ENCODE measurements around the gene NOXO1. TPM values are rescaled to one million over a fixed set of nuclear protein-coding genes. Genes with fewer than 3 reads are reported as not detected.

NOXO1 gene
- total and polyA plus RNA-seq, 4 donors, result 0.28 to 7.3 (median 3.2) TPM

GRCh38 chr16:1950559-1950958 lies 30.7 kb downstream of the NOXO1 start:
- Histone ChIP-seq H3K4me1 (ENCODE audit: control insufficient read depth in 5 of 5, insufficient read depth in 5 of 5, low read length in 5 of 5) (no peaks in the 10 kb centered on the region), H3K36me3 (ENCODE audit: control insufficient read depth in 4 of 4, insufficient read depth in 4 of 4, low read length in 4 of 4) (no peaks in the 10 kb centered on the region), H3K9ac (ENCODE audit: insufficient read depth in 1 of 2, low read length in 2 of 2) (no peak overlapping the region), H3K9me3 (ENCODE audit: control insufficient read depth in 4 of 4, insufficient read depth in 3 of 4, low read length in 3 of 4) (no peaks in the 10 kb centered on the region), H3K27ac (ENCODE audit: low read depth in 1 of 2, low read length in 1 of 2) (peak overlapping the region in 1 of 2 donors; percentile 74), H3K27me3 (ENCODE audit: control insufficient read depth in 3 of 3, insufficient read depth in 3 of 3, low read length in 2 of 3) (no peaks in the 10 kb centered on the region), H3K4me3 (no peak overlapping the region)
- no peak for DNase-seq
- no peak for TF ChIP-seq CTCF (IDR thresholded peaks at IDR 0.05; ENCODE audit: control extremely low read depth, extremely low read depth)
- WGBS, 2 donors, result 86 to 90% methylated on average over 19 of the region's 19 CpGs
- ATAC-seq (ENCODE audit: insufficient read depth, low FRiP score), result no peak

GRCh38 chr16:1950047-1950446 lies 31.2 kb downstream of the NOXO1 start:
- Histone ChIP-seq H3K9me3 (ENCODE audit: control insufficient read depth in 4 of 4, insufficient read depth in 3 of 4, low read length in 3 of 4) (no peaks in the 10 kb centered on the region), H3K27me3 (ENCODE audit: control insufficient read depth in 3 of 3, insufficient read depth in 3 of 3, low read length in 2 of 3) (no peaks in the 10 kb centered on the region), H3K4me1 (ENCODE audit: control insufficient read depth in 5 of 5, insufficient read depth in 5 of 5, low read length in 5 of 5) (no peaks in the 10 kb centered on the region), H3K27ac (ENCODE audit: low read depth in 1 of 2, low read length in 1 of 2) (peak overlapping the region in 1 of 2 donors; percentile 74), H3K4me3 (no peak overlapping the region), H3K9ac (ENCODE audit: insufficient read depth in 1 of 2, low read length in 2 of 2) (no peak overlapping the region), H3K36me3 (ENCODE audit: control insufficient read depth in 4 of 4, insufficient read depth in 4 of 4, low read length in 4 of 4) (no peaks in the 10 kb centered on the region)
- ATAC-seq (ENCODE audit: insufficient read depth, low FRiP score) (no peak), DNase-seq (no peak)
- TF ChIP-seq CTCF (IDR thresholded peaks at IDR 0.05; ENCODE audit: control extremely low read depth, extremely low read depth), result no peak
- 62 to 89% methylated on average over 7 of the region's 7 CpGs for WGBS, 2 donors

- 90 to 93% methylated on average over 11 of the region's 11 CpGs for WGBS, 2 donors
- H3K4me3 ChIP-seq, result no peak overlapping the region
- no peak for ATAC-seq (ENCODE audit: insufficient read depth, low FRiP score)
- no peak for TF ChIP-seq CTCF (IDR thresholded peaks at IDR 0.05; ENCODE audit: control extremely low read depth, extremely low read depth)
- no peaks in the 10 kb centered on the region for H3K36me3 ChIP-seq (ENCODE audit: control insufficient read depth in 4 of 4, insufficient read depth in 4 of 4, low read length in 4 of 4)
- no peaks in the 10 kb centered on the region for H3K9me3 ChIP-seq (ENCODE audit: control insufficient read depth in 4 of 4, insufficient read depth in 3 of 4, low read length in 3 of 4)
- no peaks in the 10 kb centered on the region for H3K27me3 ChIP-seq (ENCODE audit: control insufficient read depth in 3 of 3, insufficient read depth in 3 of 3, low read length in 2 of 3)
- no peak for DNase-seq
- H3K27ac ChIP-seq (ENCODE audit: low read depth in 1 of 2, low read length in 1 of 2), result no peak overlapping the region
- no peak overlapping the region for H3K9ac ChIP-seq (ENCODE audit: insufficient read depth in 1 of 2, low read length in 2 of 2)
- H3K4me1 ChIP-seq (ENCODE audit: control insufficient read depth in 5 of 5, insufficient read depth in 5 of 5, low read length in 5 of 5), result no peaks in the 10 kb centered on the region
Observed at GRCh38 chr16:1949507-1949906, 31.8 kb downstream of the NOXO1 start.

GRCh38 chr16:1947369-1947670 lies 33.9 kb downstream of the NOXO1 start:
- no peaks in the 10 kb centered on the region for H3K27me3 ChIP-seq (ENCODE audit: control insufficient read depth in 3 of 3, insufficient read depth in 3 of 3, low read length in 2 of 3)
- peaks cover 0 to 4% (median 1%) of the 10 kb centered on the region in 5 donors for H3K4me1 ChIP-seq (ENCODE audit: control insufficient read depth in 5 of 5, insufficient read depth in 5 of 5, low read length in 5 of 5)
- no peaks in the 10 kb centered on the region for H3K36me3 ChIP-seq (ENCODE audit: control insufficient read depth in 4 of 4, insufficient read depth in 4 of 4, low read length in 4 of 4)
- 86 to 95% methylated on average over 9 of the region's 9 CpGs for WGBS, 2 donors
- no peak overlapping the region for H3K9ac ChIP-seq (ENCODE audit: insufficient read depth in 1 of 2, low read length in 2 of 2)
- H3K4me3 ChIP-seq, result no peak overlapping the region
- no peak for TF ChIP-seq CTCF (IDR thresholded peaks at IDR 0.05; ENCODE audit: control extremely low read depth, extremely low read depth)
- DNase-seq (no peak), ATAC-seq (ENCODE audit: insufficient read depth, low FRiP score) (no peak)
- no peaks in the 10 kb centered on the region for H3K9me3 ChIP-seq (ENCODE audit: control insufficient read depth in 4 of 4, insufficient read depth in 3 of 4, low read length in 3 of 4)
- H3K27ac ChIP-seq (ENCODE audit: low read depth in 1 of 2, low read length in 1 of 2), result no peak overlapping the region

Data from lung (tissue), 12 donors.